Mammary epithelial cell (primary cell): ENCODE data around the gene NBEAL1.
"Not testable (repeated sequence)": the region's sequence is repeated elsewhere in the genome, so short reads cannot be mapped to it uniquely, and the experiment has no call there.

ENCODE experiments used
- EZH2 ChIP-seq: IDR thresholded peaks from 2 replicates; pipeline ENCODE4 v1.6.1; 2012; ENCODE audit warnings: low read length, inconsistent platforms, borderline replicate concordance
- TF ChIP-seq, protein P1 (sequence below), 2 donors: IDR thresholded peaks in 1 of 2; conservative IDR thresholded peaks in 1 of 2; 2 replicates each; pipeline ENCODE4 v1.5.1; 2011 to 2012; ENCODE audit warnings: inconsistent platforms in 2 of 2, low read length in 2 of 2, mild to moderate bottlenecking in 2 of 2, control low read depth in 1 of 2, low read depth in 1 of 2; ENCODE audit not compliant: insufficient read depth in 1 of 2; ENCODE audit errors: extremely low read depth in 1 of 2

DNA sequence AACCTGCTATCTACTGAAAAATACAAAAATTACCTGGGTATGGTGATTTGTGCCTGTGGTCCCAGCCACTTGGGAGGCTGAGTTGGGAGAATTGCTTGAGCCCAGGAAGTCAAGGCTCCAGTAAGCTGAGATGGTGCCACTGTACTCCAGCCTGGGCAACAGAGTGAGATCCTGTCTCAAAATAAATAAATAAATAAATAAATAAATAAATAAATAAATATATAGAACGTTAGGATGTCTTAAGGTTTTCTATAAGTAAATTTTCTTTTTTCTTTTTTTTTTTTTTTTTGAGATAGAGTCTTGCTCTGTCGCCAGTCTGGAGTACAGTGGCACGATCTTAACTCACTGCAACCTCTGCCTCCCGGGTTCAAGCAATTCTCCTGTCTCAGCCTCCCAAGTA lies 95.8 kb downstream of the NBEAL1 start:
- TF ChIP-seq, protein P1, sequence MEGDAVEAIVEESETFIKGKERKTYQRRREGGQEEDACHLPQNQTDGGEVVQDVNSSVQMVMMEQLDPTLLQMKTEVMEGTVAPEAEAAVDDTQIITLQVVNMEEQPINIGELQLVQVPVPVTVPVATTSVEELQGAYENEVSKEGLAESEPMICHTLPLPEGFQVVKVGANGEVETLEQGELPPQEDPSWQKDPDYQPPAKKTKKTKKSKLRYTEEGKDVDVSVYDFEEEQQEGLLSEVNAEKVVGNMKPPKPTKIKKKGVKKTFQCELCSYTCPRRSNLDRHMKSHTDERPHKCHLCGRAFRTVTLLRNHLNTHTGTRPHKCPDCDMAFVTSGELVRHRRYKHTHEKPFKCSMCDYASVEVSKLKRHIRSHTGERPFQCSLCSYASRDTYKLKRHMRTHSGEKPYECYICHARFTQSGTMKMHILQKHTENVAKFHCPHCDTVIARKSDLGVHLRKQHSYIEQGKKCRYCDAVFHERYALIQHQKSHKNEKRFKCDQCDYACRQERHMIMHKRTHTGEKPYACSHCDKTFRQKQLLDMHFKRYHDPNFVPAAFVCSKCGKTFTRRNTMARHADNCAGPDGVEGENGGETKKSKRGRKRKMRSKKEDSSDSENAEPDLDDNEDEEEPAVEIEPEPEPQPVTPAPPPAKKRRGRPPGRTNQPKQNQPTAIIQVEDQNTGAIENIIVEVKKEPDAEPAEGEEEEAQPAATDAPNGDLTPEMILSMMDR (conservative IDR thresholded peaks at IDR 0.05 in 1 of 2, IDR thresholded peaks at IDR 0.05 in 1 of 2; ENCODE audit: extremely low read depth in 1 of 2, insufficient read depth in 1 of 2, low read depth in 1 of 2, low read length in 2 of 2), result not testable (repeated sequence)
- not testable (repeated sequence) for TF ChIP-seq EZH2
